Suprapubic skin (tissue), 4 donors: Measurements from ENCODE around the gene IGF2BP3.

Source experiments
- CTCF ChIP-seq, 2 donors: fragments of 200-600 bp in 1 of 2; fragments of 450-650 bp in 1 of 2; sonication (generic) in 1 of 2; IDR thresholded peaks; one replicate each; pipeline ENCODE4 v1.5.1; 2016 to 2019; ENCODE audit warnings: antibody characterized with exemption in 2 of 2, mild to moderate bottlenecking in 1 of 2, moderate library complexity in 1 of 2
- EP300 ChIP-seq: sonication (generic); formaldehyde crosslinking; IDR thresholded peaks from one replicate; pipeline ENCODE4 v1.6.1; 2017; ENCODE audit warnings: antibody characterized with exemption
- POLR2A ChIP-seq, 2 donors: fragments of 450-650 bp; IDR thresholded peaks; one replicate each; pipeline ENCODE4 v1.6.1; 2017; ENCODE audit warnings: antibody characterized with exemption in 2 of 2, mild to moderate bottlenecking in 2 of 2, moderate library complexity in 2 of 2
- POLR2AphosphoS5 ChIP-seq, 3 donors: sonication (generic); formaldehyde crosslinking; IDR thresholded peaks; one replicate each; pipeline ENCODE4 v1.6.1; 2017; ENCODE audit warnings: antibody characterized with exemption in 3 of 3

DNA sequence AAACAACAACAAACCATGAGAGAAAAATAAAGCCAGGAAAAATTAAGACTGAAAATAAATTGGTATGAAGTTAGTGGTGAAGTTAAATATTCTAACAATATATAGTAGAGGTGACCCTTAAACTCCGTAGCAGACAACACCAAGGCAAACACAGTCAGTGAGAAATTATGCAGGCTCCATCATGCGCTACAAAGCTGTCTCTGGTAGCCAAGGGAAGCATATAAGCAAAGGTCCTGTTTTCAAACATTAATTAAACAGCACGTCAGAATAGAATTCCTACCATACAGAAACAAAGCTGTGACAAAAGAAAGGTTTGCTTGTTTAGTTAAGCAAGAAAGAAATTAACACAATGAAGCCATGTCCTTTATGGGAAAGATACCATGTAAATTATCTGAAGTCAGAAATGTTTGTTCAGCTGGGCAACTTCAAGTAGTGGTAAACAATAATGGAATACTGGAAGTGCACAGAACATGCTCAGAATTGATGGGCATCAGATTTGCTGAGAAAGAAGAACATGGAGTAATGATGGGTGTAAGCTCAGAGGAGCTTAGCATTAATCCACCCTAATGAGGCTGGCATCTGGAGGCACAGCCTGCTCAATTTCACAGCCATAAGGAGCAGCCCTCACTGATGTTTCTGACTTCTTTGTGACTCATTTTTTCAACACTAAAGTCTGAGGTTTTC lies 75.7 kb downstream of the IGF2BP3 start:
- no peak for TF ChIP-seq POLR2A (IDR thresholded peaks at IDR 0.05)
- TF ChIP-seq CTCF (IDR thresholded peaks at IDR 0.05): no peak
- no peak for TF ChIP-seq POLR2AphosphoS5 (IDR thresholded peaks at IDR 0.05)
- TF ChIP-seq EP300: no peak
